IMR-90 (cell line): Measurements from ENCODE around the gene ANKRD30A. TPM values are rescaled to one million over a fixed set of nuclear protein-coding genes. Genes with fewer than 3 reads are reported as not detected.

ENCODE experiments used
- ATAC-seq: fragments of 200-7000 bp; cut with Tn5 transposase; 2 replicates; pipeline ENCODE4 v1.9.1; 2020; ENCODE audit warnings: low read depth, mild to moderate bottlenecking, moderate library complexity
- BruUV-seq: library from RNA; stranded (reverse); fragments of 400-500 nt; replicated peaks from 2 replicates; lab custom pipeline; 2021; lab: Mats Ljungman, UMichigan
- CTCF ChIA-PET: fragments of 300-600 bp; formaldehyde crosslinking; extraction: SDS; loops from one replicate; lab custom pipeline; 2021; ENCODE audit warnings: antibody characterized with exemption; lab: Yijun Ruan, JAX
- POLR2A ChIA-PET: fragments of 300-600 bp; sonication (Branson Sonifier 250); formaldehyde crosslinking; loops from one replicate; lab custom pipeline; 2022; ENCODE audit warnings: antibody characterized with exemption; ENCODE audit not compliant: unreplicated experiment; lab: Charles Lee
- DNase-seq: peaks from one replicate; pipeline ENCODE4 v3.0.0; 2013
- H2AFZ ChIP-seq: replicated peaks from 2 replicates; pipeline ENCODE3; 2013; ENCODE audit warnings: low read length, mild to moderate bottlenecking; ENCODE audit not compliant: poor library complexity
- H2AK5ac ChIP-seq: 2 replicates; pipeline ENCODE4 v1.6.1; 2013; ENCODE audit warnings: low read depth, low read length, inconsistent platforms
- H2AK9ac ChIP-seq: replicated peaks from 2 replicates; pipeline ENCODE3; 2013; ENCODE audit warnings: mild to moderate bottlenecking, low read depth, low read length, moderate library complexity; ENCODE audit not compliant: poor library complexity
- H2BK120ac ChIP-seq: 2 replicates; pipeline ENCODE4 v1.6.1; 2013; ENCODE audit warnings: low read depth, low read length, inconsistent platforms
- H2BK15ac ChIP-seq: 3 replicates; pipeline ENCODE4 v1.6.1; 2013; ENCODE audit warnings: low read depth, low read length, inconsistent platforms
- H2BK20ac ChIP-seq: 2 replicates; pipeline ENCODE4 v1.6.1; 2013; ENCODE audit warnings: low read depth, mild to moderate bottlenecking, inconsistent platforms, low read length, moderate library complexity
- H2BK5ac ChIP-seq: 2 replicates; pipeline ENCODE4 v1.6.1; 2013; ENCODE audit warnings: mild to moderate bottlenecking, low read depth, low read length, inconsistent platforms; ENCODE audit not compliant: poor library complexity, severe bottlenecking
- H3K14ac ChIP-seq: replicated peaks from 2 replicates; pipeline ENCODE4 v1.6.1; 2013; ENCODE audit warnings: low read depth, low read length, inconsistent platforms
- H3K18ac ChIP-seq: 2 replicates; pipeline ENCODE4 v1.6.1; 2013; ENCODE audit warnings: low read depth, low read length, control low read depth
- H3K23ac ChIP-seq: 2 replicates; pipeline ENCODE4 v1.6.1; 2013; ENCODE audit warnings: low read depth, low read length, inconsistent platforms
- H3K27ac ChIP-seq: 2 replicates; pipeline ENCODE4 v1.5.1; 2013; ENCODE audit warnings: mild to moderate bottlenecking, control low read depth, low read length; ENCODE audit not compliant: insufficient read depth
- H3K27me3 ChIP-seq: 2 replicates; pipeline ENCODE4 v1.6.1; 2013; ENCODE audit warnings: low read length; ENCODE audit not compliant: control insufficient read depth, insufficient read depth
- H3K36me3 ChIP-seq: 2 replicates; pipeline ENCODE4 v1.6.1; 2013; ENCODE audit warnings: low read length, mixed read lengths; ENCODE audit not compliant: control insufficient read depth, insufficient read depth
- H3K4ac ChIP-seq: 2 replicates; pipeline ENCODE4 v1.6.1; 2013; ENCODE audit warnings: low read depth, low read length, inconsistent platforms
- H3K4me1 ChIP-seq: 2 replicates; pipeline ENCODE4 v1.6.1; 2013; ENCODE audit warnings: low read length, mixed read lengths; ENCODE audit not compliant: control insufficient read depth, insufficient read depth
- H3K4me2 ChIP-seq: 2 replicates; pipeline ENCODE4 v1.6.1; 2013; ENCODE audit warnings: low read depth, mild to moderate bottlenecking, control low read depth, low read length, moderate library complexity
- H3K4me3 ChIP-seq: 2 replicates; pipeline ENCODE4 v1.5.1; 2013; ENCODE audit warnings: low read depth, mild to moderate bottlenecking, control low read depth, low read length, moderate library complexity; ENCODE audit not compliant: insufficient read depth
- H3K56ac ChIP-seq: 2 replicates; pipeline ENCODE4 v1.6.1; 2013; ENCODE audit warnings: low read length, inconsistent platforms; ENCODE audit not compliant: insufficient read depth; ENCODE audit errors: extremely low read depth
- H3K79me1 ChIP-seq, 2 experiments: 2 replicates each; pipeline ENCODE4 v1.6.1; 2013; ENCODE audit warnings: low read length in 2 of 2, inconsistent platforms in 1 of 2, low read depth in 1 of 2
- H3K9ac ChIP-seq: 2 replicates; pipeline ENCODE4 v1.6.1; 2013; ENCODE audit warnings: low read depth, low read length, control low read depth
- H3K9me1 ChIP-seq: 2 replicates; pipeline ENCODE4 v1.6.1; 2013; ENCODE audit warnings: low read length, inconsistent platforms; ENCODE audit not compliant: insufficient read depth
- H3K9me3 ChIP-seq: 2 replicates; pipeline ENCODE4 v1.6.1; 2013; ENCODE audit warnings: low read length; ENCODE audit not compliant: control insufficient read depth, insufficient read depth
- H4K20me1 ChIP-seq: 2 replicates; pipeline ENCODE4 v1.6.1; 2013; ENCODE audit warnings: low read length, inconsistent platforms; ENCODE audit not compliant: insufficient read depth
- H4K5ac ChIP-seq: 2 replicates; pipeline ENCODE4 v1.6.1; 2013; ENCODE audit warnings: mild to moderate bottlenecking, low read depth, low read length, control low read depth
- H4K8ac ChIP-seq, 2 experiments: 2 replicates each; pipeline ENCODE4 v1.6.1; 2013; ENCODE audit warnings: low read depth in 2 of 2, low read length in 2 of 2, control low read depth in 1 of 2, inconsistent platforms in 1 of 2
- H4K91ac ChIP-seq: 2 replicates; pipeline ENCODE4 v1.6.1; 2013; ENCODE audit warnings: low read depth, low read length, inconsistent platforms; ENCODE audit not compliant: insufficient read depth
- BHLHE40 ChIP-seq: fragments of 150-350 bp; IDR thresholded peaks from 2 replicates; pipeline ENCODE4 v1.6.1; 2016; ENCODE audit warnings: mild to moderate bottlenecking, low read depth, low read length
- CEBPB ChIP-seq: IDR thresholded peaks from 2 replicates; pipeline ENCODE4 v1.6.1; 2012; ENCODE audit warnings: low read depth, low read length, improper control_type of control experiment
- CHD1 ChIP-seq: IDR thresholded peaks from 2 replicates; pipeline ENCODE4 v1.6.1; 2012; ENCODE audit warnings: low read depth, low read length, improper control_type of control experiment
- CTCF ChIP-seq: conservative IDR thresholded peaks from 2 replicates; pipeline ENCODE4 v1.5.1; 2012; ENCODE audit warnings: mild to moderate bottlenecking, low read depth, low read length, improper control_type of control experiment
- ELK1 ChIP-seq: fragments of 150-350 bp; IDR thresholded peaks from 2 replicates; pipeline ENCODE4 v1.6.1; 2016; ENCODE audit warnings: low read depth, mild to moderate bottlenecking, low read length, moderate library complexity, borderline replicate concordance
- FOS ChIP-seq: fragments of 150-350 bp; IDR thresholded peaks from 2 replicates; pipeline ENCODE4 v1.6.1; 2016; ENCODE audit warnings: low read depth, low read length
- MAFK ChIP-seq: IDR thresholded peaks from 2 replicates; pipeline ENCODE4 v1.6.1; 2012; ENCODE audit warnings: low read depth, low read length, improper control_type of control experiment
- MAZ ChIP-seq: IDR thresholded peaks from 2 replicates; pipeline ENCODE4 v1.6.1; 2012; ENCODE audit warnings: low read depth, mild to moderate bottlenecking, low read length, improper control_type of control experiment, moderate library complexity, borderline replicate concordance
- MXI1 ChIP-seq: IDR thresholded peaks from 2 replicates; pipeline ENCODE4 v1.6.1; 2012; ENCODE audit warnings: low read depth, mild to moderate bottlenecking, low read length, moderate library complexity, borderline replicate concordance
- NFE2L2 ChIP-seq: fragments of 150-350 bp; IDR thresholded peaks from 2 replicates; pipeline ENCODE4 v1.6.1; 2016; ENCODE audit warnings: low read depth, mild to moderate bottlenecking, low read length
- POLR2A ChIP-seq: IDR thresholded peaks from 2 replicates; pipeline ENCODE4 v1.6.1; 2012; ENCODE audit warnings: mild to moderate bottlenecking, low read depth, low read length
- RAD21 ChIP-seq: IDR thresholded peaks from 2 replicates; pipeline ENCODE4 v1.6.1; 2012; ENCODE audit warnings: low read length, improper control_type of control experiment
- RCOR1 ChIP-seq: IDR thresholded peaks from 2 replicates; pipeline ENCODE4 v1.6.1; 2012; ENCODE audit warnings: mild to moderate bottlenecking, low read length, improper control_type of control experiment; ENCODE audit not compliant: insufficient replicate concordance
- RFX5 ChIP-seq: IDR thresholded peaks from 2 replicates; pipeline ENCODE4 v1.8.0; 2012; ENCODE audit warnings: low read depth, mild to moderate bottlenecking, low read length, moderate library complexity
- SMC3 ChIP-seq: fragments of 150-350 bp; IDR thresholded peaks from 2 replicates; pipeline ENCODE4 v1.6.1; 2016; ENCODE audit warnings: low read depth, mild to moderate bottlenecking, antibody characterized with exemption, low read length, moderate library complexity
- USF2 ChIP-seq: fragments of 150-350 bp; IDR thresholded peaks from 2 replicates; pipeline ENCODE4 v1.6.1; 2017; ENCODE audit warnings: mild to moderate bottlenecking, antibody characterized with exemption, low read length, low read depth
- WGBS, 2 experiments: methylation state at CpG; one replicate each; pipeline versions ENCODE4 v1.1.5 to v1.1.7; 2013; ENCODE audit warnings: missing lambda C conversion rate in 2 of 2; ENCODE audit not compliant: insufficient read length in 1 of 2; ENCODE audit errors: extremely low coverage in 2 of 2; 5-methylcytosine and 5-hydroxymethylcytosine counted together
- dilution Hi-C: fragments of 300-500 bp; cut with HindIII; formaldehyde crosslinking; loops from one replicate; pipeline ENCODE4 v1.14.3; 2018; ENCODE audit warnings: low sequenced_read_pairs; ENCODE audit not compliant: unreplicated experiment
- in situ Hi-C: fragments of 300-500 bp; cut with MboI; formaldehyde crosslinking; loops from 3 replicates; pipeline ENCODE4 v1.14.3; 2019; ENCODE audit warnings: low sequenced_read_pairs, inconsistent platforms, mixed read lengths
- intact Hi-C: fragments of 100-400 bp; cut with micrococcal nuclease; formaldehyde crosslinking; loops from 2 replicates; pipeline ENCODE4 v1.10.0; 2022
- polyA plus RNA-seq, 3 experiments: library from polyadenylated mRNA; depleted of rRNA; stranded (reverse); fragments of >200 nt; gene quantifications; 2 replicates each; pipeline ENCODE4 v1.2.3, GENCODE V29; 2012; ENCODE audit warnings: low replicate concordance in 1 of 3
- total RNA-seq: library from RNA; depleted of rRNA; stranded (reverse); fragments of >200 nt; gene quantifications from 2 replicates; pipeline ENCODE4 v1.2.3, GENCODE V29; 2012

Gene ANKRD30A
- total and polyA plus RNA-seq, 2 of the 4 experiments (the other 2 are of a cell fraction): not detected

- Histone ChIP-seq H3K14ac (no peak overlapping the region), H3K9me3 (no peaks in the 10 kb centered on the region), H3K23ac (no peak overlapping the region), H3K4ac (no peak overlapping the region), H4K20me1 (no peaks in the 10 kb centered on the region), H3K18ac (no peak overlapping the region), H2BK120ac (no peak overlapping the region), H3K27ac (no peak overlapping the region), H2AK9ac (no peak overlapping the region), H4K5ac (no peak overlapping the region), H3K9me1 (no peaks in the 10 kb centered on the region), H3K4me3 (no peak overlapping the region), H3K79me1 (no peaks in the 10 kb centered on the region), H2BK5ac (no peak overlapping the region), H2AFZ (no peak overlapping the region), H4K91ac (no peak overlapping the region), H2AK5ac (no peak overlapping the region), H3K9ac (no peak overlapping the region), H2BK20ac (no peak overlapping the region), H3K36me3 (no peaks in the 10 kb centered on the region), H3K4me2 (no peak overlapping the region), H2BK15ac (no peak overlapping the region), H4K8ac (no peak overlapping the region), H3K27me3 (no peaks in the 10 kb centered on the region), H3K4me1 (no peaks in the 10 kb centered on the region), H3K56ac (no peak overlapping the region)
- no TSS peak for BruUV-seq
- ChIA-PET CTCF (no interaction called here), POLR2A (no interaction called here)
- dilution Hi-C loops (no loop called here), in situ Hi-C loops (no loop called here), intact Hi-C loops (no loop called here)
- ATAC-seq (no peak), DNase-seq (no peak)
- TF ChIP-seq SMC3 (no peak), MAFK (no peak), FOS (no peak), CHD1 (no peak), RCOR1 (no peak), CTCF (no peak), USF2 (no peak), MAZ (no peak), MXI1 (no peak), ELK1 (no peak), RFX5 (no peak), CEBPB (no peak), BHLHE40 (no peak), RAD21 (no peak), NFE2L2 (no peak), POLR2A (no peak)
- no CpG with 5 or more reads among the region's 2 CpGs for WGBS, 2 experiments
Measured at GRCh38 chr10:37222046-37222445, 96.6 kb downstream of the ANKRD30A start.
